Measurements from ENCODE around the gene CFAP44. TPM values are rescaled to one million over a fixed set of nuclear protein-coding genes. Genes with fewer than 3 reads are reported as not detected.
"Not testable (repeated sequence)": the region's sequence is repeated elsewhere in the genome, so short reads cannot be mapped to it uniquely, and the experiment has no call there.

CFAP44 gene
- total and polyA plus RNA-seq, 2 donors (not counting 1 experiment from before 2014, with no cell fraction given) = 0.51 to 1.5 TPM

DNA sequence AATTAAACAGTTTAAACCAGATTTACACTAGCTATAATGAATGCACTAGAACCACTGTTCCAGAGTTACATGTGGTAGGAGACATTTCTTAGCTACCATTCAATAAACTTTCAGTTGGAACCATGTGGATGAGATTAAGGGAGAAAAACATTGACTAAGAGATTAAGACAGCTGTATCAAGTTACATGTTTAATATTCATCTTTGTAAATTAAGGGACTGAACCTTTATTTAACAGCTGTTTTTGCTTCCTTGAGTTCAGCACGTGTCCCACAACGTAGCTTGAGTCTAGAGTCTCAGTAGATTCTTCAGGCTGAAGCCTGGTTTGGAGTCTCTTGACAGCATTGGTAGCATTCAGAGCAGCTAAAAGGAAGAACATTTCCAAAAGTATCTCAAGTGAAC, 27.2 kb upstream of the CFAP44 start:
- H3K36me3 ChIP-seq (ENCODE audit: control insufficient read depth, insufficient read depth, low read length) = no peaks in the 10 kb centered on the region
- H2AFZ ChIP-seq (ENCODE audit: low read length) = no peak overlapping the region
- no peaks in the 10 kb centered on the region for H3K9me3 ChIP-seq (ENCODE audit: control insufficient read depth, insufficient read depth, low read depth, low read length)
- no peaks in the 10 kb centered on the region for H3K79me2 ChIP-seq (ENCODE audit: control insufficient read depth, insufficient read depth, low read length)
- no peak overlapping the region for H3K4me3 ChIP-seq (replicated peaks in 1 of 4; ENCODE audit: control extremely low read depth in 1 of 4, insufficient read depth in 1 of 4, low read depth in 3 of 4, low read length in 4 of 4)
- no peak overlapping the region for H3K4me2 ChIP-seq (ENCODE audit: extremely low read depth, insufficient read depth, low read length)
- H3K9ac ChIP-seq (ENCODE audit: insufficient read depth, low read length) = no peak overlapping the region
- H4K20me1 ChIP-seq (ENCODE audit: control insufficient read depth, extremely low read depth, insufficient read depth, low read length) = no peaks in the 10 kb centered on the region
- TF ChIP-seq CTCF (conservative IDR thresholded peaks at IDR 0.05 in 1 of 2, IDR thresholded peaks at IDR 0.05 in 1 of 2; ENCODE audit: low read depth in 1 of 2, low read length in 2 of 2) (no peak), EZH2 (IDR thresholded peaks at IDR 0.05; ENCODE audit: low read length, missing control alignments) (no peak)
- no peak overlapping the region for H3K27ac ChIP-seq (ENCODE audit: insufficient read depth, low read length)
- no peak for DNase-seq (ENCODE audit: low read depth in 2 of 2)
- H3K4me1 ChIP-seq (ENCODE audit: control insufficient read depth, extremely low read depth, insufficient read depth, low read length) = no peaks in the 10 kb centered on the region
- H3K27me3 ChIP-seq (ENCODE audit: control insufficient read depth, insufficient read depth, low read length) = no peaks in the 10 kb centered on the region

DNA sequence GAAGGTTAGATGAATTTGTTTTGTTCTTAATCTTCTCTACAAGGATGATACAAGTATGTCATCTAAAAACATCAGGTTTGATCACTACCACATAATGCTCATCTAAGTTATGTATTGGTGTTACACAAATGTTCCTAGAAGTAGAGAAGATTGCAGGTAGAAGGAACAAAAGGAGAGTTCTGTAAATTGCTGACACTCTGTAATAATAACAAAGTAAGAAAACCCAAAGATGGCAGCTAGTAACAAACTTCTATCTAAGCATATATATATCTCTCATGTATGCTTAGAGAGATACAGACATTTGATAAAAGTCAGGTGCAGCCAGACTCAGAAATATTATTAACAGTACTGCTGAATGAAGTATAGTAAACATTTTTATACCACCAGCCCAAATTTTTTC, 20.2 kb upstream of the CFAP44 start:
- DNase-seq (ENCODE audit: low read depth in 2 of 2) = no peak
- no peak for TF ChIP-seq EZH2 (IDR thresholded peaks at IDR 0.05; ENCODE audit: low read length, missing control alignments)
- TF ChIP-seq CTCF (conservative IDR thresholded peaks at IDR 0.05 in 1 of 2, IDR thresholded peaks at IDR 0.05 in 1 of 2; ENCODE audit: low read depth in 1 of 2, low read length in 2 of 2) = no peak
- Histone ChIP-seq H3K9me3 (ENCODE audit: control insufficient read depth, insufficient read depth, low read depth, low read length) (no peaks in the 10 kb centered on the region), H3K79me2 (ENCODE audit: control insufficient read depth, insufficient read depth, low read length) (no peaks in the 10 kb centered on the region), H3K9ac (ENCODE audit: insufficient read depth, low read length) (no peak overlapping the region), H2AFZ (ENCODE audit: low read length) (no peak overlapping the region), H3K4me3 (replicated peaks in 1 of 4; ENCODE audit: control extremely low read depth in 1 of 4, insufficient read depth in 1 of 4, low read depth in 3 of 4, low read length in 4 of 4) (no peak overlapping the region), H3K4me1 (ENCODE audit: control insufficient read depth, extremely low read depth, insufficient read depth, low read length) (no peaks in the 10 kb centered on the region), H4K20me1 (ENCODE audit: control insufficient read depth, extremely low read depth, insufficient read depth, low read length) (no peaks in the 10 kb centered on the region), H3K36me3 (ENCODE audit: control insufficient read depth, insufficient read depth, low read length) (no peaks in the 10 kb centered on the region), H3K27me3 (ENCODE audit: control insufficient read depth, insufficient read depth, low read length) (no peaks in the 10 kb centered on the region), H3K4me2 (ENCODE audit: extremely low read depth, insufficient read depth, low read length) (no peak overlapping the region), H3K27ac (ENCODE audit: insufficient read depth, low read length) (no peak overlapping the region)

GRCh38 chr3:113458554-113458953, 17.3 kb upstream of the CFAP44 start:
- H3K79me2 ChIP-seq (ENCODE audit: control insufficient read depth, insufficient read depth, low read length); H3K4me1 ChIP-seq (ENCODE audit: control insufficient read depth, extremely low read depth, insufficient read depth, low read length); H3K36me3 ChIP-seq (ENCODE audit: control insufficient read depth, insufficient read depth, low read length); H3K27me3 ChIP-seq (ENCODE audit: control insufficient read depth, insufficient read depth, low read length); H3K4me3 ChIP-seq (replicated peaks in 1 of 4; ENCODE audit: control extremely low read depth in 1 of 4, insufficient read depth in 1 of 4, low read depth in 3 of 4, low read length in 4 of 4); H2AFZ ChIP-seq (ENCODE audit: low read length); H3K27ac ChIP-seq (ENCODE audit: insufficient read depth, low read length); H3K4me2 ChIP-seq (ENCODE audit: extremely low read depth, insufficient read depth, low read length); H4K20me1 ChIP-seq (ENCODE audit: control insufficient read depth, extremely low read depth, insufficient read depth, low read length); H3K9me3 ChIP-seq (ENCODE audit: control insufficient read depth, insufficient read depth, low read depth, low read length); H3K9ac ChIP-seq (ENCODE audit: insufficient read depth, low read length); DNase-seq (ENCODE audit: low read depth in 2 of 2): not testable (repeated sequence)

Measured in fibroblast of lung (primary cell).